ENCODE results near the gene PKD2L1. TPM values are rescaled to one million over a fixed set of nuclear protein-coding genes. Genes with fewer than 3 reads are reported as not detected.

Gene PKD2L1
- total and polyA plus RNA-seq, 2 donors (not counting 1 experiment from before 2014, with no cell fraction given) = 0.37 TPM; not detected in 1

- ATAC-seq (ENCODE audit: low read depth) = no peak
- ChIA-PET CTCF (no interaction called here), POLR2A (no interaction called here)
- Histone ChIP-seq H3K79me2 (ENCODE audit: control insufficient read depth, insufficient read depth, low read length) (no peaks in the 10 kb centered on the region), H3K4me1 (ENCODE audit: control insufficient read depth in 2 of 2, insufficient read depth in 2 of 2, low read length in 2 of 2) (peaks cover 28 to 32% of the 10 kb centered on the region in 2 donors), H3K4me2 (replicated peaks; ENCODE audit: low read depth, low read length, poor library complexity, severe bottlenecking) (no peak overlapping the region), H3K9me3 (ENCODE audit: control extremely low read depth in 1 of 3, control insufficient read depth in 2 of 3, insufficient read depth in 1 of 3, low read length in 2 of 3) (no peaks in the 10 kb centered on the region), H4K20me1 (ENCODE audit: control insufficient read depth, insufficient read depth, low read length, poor library complexity, severe bottlenecking) (no peaks in the 10 kb centered on the region), H3K36me3 (replicated peaks in 1 of 2; ENCODE audit: control extremely low read depth in 1 of 2, control insufficient read depth in 1 of 2, extremely low read depth in 1 of 2, insufficient read depth in 2 of 2, low read length in 1 of 2) (no peaks in the 10 kb centered on the region), H3K9ac (ENCODE audit: low read length) (no peak overlapping the region), H3K27me3 (replicated peaks in 1 of 4; ENCODE audit: control extremely low read depth in 1 of 4, control insufficient read depth in 3 of 4, insufficient read depth in 4 of 4, low read length in 3 of 4) (no peaks in the 10 kb centered on the region), H3K4me3 (ENCODE audit: control extremely low read depth in 1 of 5, extremely low read depth in 1 of 5, insufficient read depth in 1 of 5, low read depth in 2 of 5, low read length in 4 of 5) (no peak overlapping the region), H2AFZ (ENCODE audit: insufficient read depth, low read depth, low read length, poor library complexity, severe bottlenecking) (no peak overlapping the region), H3K27ac (ENCODE audit: low read length in 2 of 2) (no peak overlapping the region)
- Mint-ChIP-seq H3K4me1 (peaks cover 19% of the 10 kb centered on the region), H3K27ac (no peak overlapping the region), H3K9me3 (ENCODE audit: insufficient read depth) (no peaks in the 10 kb centered on the region), H3K27me3 (peaks cover 13% of the 10 kb centered on the region), H3K4me3 (no peak overlapping the region)
- DNase-seq = no peak
- no peak for TF ChIP-seq EZH2 (IDR thresholded peaks at IDR 0.05; ENCODE audit: borderline replicate concordance, insufficient read depth, low read depth, low read length, poor library complexity, severe bottlenecking)
- no peak for TF ChIP-seq CTCF (IDR thresholded peaks at IDR 0.05)
- intact Hi-C loops (cut with micrococcal nuclease) = no loop called here
Observed at GRCh38 chr10:100368721-100369120, 38.7 kb upstream of the PKD2L1 start.

DNA sequence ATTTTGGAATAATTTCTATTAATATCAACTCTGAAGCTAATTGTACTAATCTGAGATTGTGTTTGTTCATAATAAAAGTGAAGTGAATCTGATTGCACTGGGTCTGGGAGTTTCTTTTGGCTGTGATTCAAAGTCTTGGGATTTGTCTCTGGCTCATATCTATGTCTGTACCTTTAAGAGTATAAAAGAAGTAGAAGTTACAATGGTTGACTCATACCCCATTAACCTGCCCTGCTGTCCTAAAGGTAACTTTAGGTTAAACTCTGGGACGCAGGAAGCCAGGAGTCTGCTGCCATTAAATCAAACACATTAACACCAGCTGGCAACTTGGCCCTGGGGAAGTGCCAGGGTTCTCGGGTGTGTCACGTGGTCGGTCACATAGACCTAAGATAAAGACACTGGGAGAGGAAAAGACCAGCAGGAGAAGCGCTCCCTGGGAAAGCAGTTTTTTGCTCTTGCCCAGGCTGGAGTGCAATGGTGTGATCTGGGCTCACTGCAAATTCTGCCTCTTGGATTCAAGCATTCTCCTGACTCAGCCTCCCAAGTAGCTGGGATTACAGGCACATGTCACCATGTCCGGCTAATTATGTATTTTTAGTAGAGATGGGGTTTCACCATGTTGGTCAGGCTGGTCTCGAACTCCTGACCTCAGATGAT is 34.8 kb upstream of the PKD2L1 start:
- Histone ChIP-seq H3K4me2 (replicated peaks; ENCODE audit: low read depth, low read length, poor library complexity, severe bottlenecking) (no peak overlapping the region), H3K9ac (ENCODE audit: low read length) (no peak overlapping the region)
- CTCF ChIA-PET = interaction anchor here (1.1 kb wide), 1 partner anchor 23 kb away, joined by 3 read pairs; no protein-coding TSS in a partner anchor

More for the DNA sequence above, 34.8 kb upstream of the PKD2L1 start:
- H3K4me1 ChIP-seq (ENCODE audit: control insufficient read depth in 2 of 2, insufficient read depth in 2 of 2, low read length in 2 of 2) = peaks cover 0 to 4% of the 10 kb centered on the region in 2 donors
- Mint-ChIP-seq H3K4me1 (peaks cover 5% of the 10 kb centered on the region), H3K9me3 (ENCODE audit: insufficient read depth) (no peaks in the 10 kb centered on the region), H3K27me3 (peaks cover 13% of the 10 kb centered on the region), H3K4me3 (no peak overlapping the region), H3K27ac (no peak overlapping the region)
- no peaks in the 10 kb centered on the region for H3K36me3 ChIP-seq (replicated peaks in 1 of 2; ENCODE audit: control extremely low read depth in 1 of 2, control insufficient read depth in 1 of 2, extremely low read depth in 1 of 2, insufficient read depth in 2 of 2, low read length in 1 of 2)
- no peak overlapping the region for H3K4me3 ChIP-seq (ENCODE audit: control extremely low read depth in 1 of 5, extremely low read depth in 1 of 5, insufficient read depth in 1 of 5, low read depth in 2 of 5, low read length in 4 of 5)
- intact Hi-C loops (cut with micrococcal nuclease) = no loop called here
- H3K79me2 ChIP-seq (ENCODE audit: control insufficient read depth, insufficient read depth, low read length) = no peaks in the 10 kb centered on the region
- TF ChIP-seq EZH2 (IDR thresholded peaks at IDR 0.05; ENCODE audit: borderline replicate concordance, insufficient read depth, low read depth, low read length, poor library complexity, severe bottlenecking) = no peak
- no peak for TF ChIP-seq CTCF (IDR thresholded peaks at IDR 0.05)
- H3K9me3 ChIP-seq (ENCODE audit: control extremely low read depth in 1 of 3, control insufficient read depth in 2 of 3, insufficient read depth in 1 of 3, low read length in 2 of 3) = no peaks in the 10 kb centered on the region
- POLR2A ChIA-PET = no interaction called here
- H3K27me3 ChIP-seq (replicated peaks in 1 of 4; ENCODE audit: control extremely low read depth in 1 of 4, control insufficient read depth in 3 of 4, insufficient read depth in 4 of 4, low read length in 3 of 4) = no peaks in the 10 kb centered on the region
- no peak overlapping the region for H3K27ac ChIP-seq (ENCODE audit: low read length in 2 of 2)
- H2AFZ ChIP-seq (ENCODE audit: insufficient read depth, low read depth, low read length, poor library complexity, severe bottlenecking) = no peak overlapping the region
- DNase-seq = no peak
- WGBS (ENCODE audit: insufficient coverage) = 40% methylated on average over 5 of the region's 7 CpGs
- no peak for ATAC-seq (ENCODE audit: low read depth)
- no peaks in the 10 kb centered on the region for H4K20me1 ChIP-seq (ENCODE audit: control insufficient read depth, insufficient read depth, low read length, poor library complexity, severe bottlenecking)

All from B cell (primary cell).